Measurements from ENCODE around the gene GRID2.
"Not testable (repeated sequence)": the region's sequence is repeated elsewhere in the genome, so short reads cannot be mapped to it uniquely, and the experiment has no call there.

The GRID2 gene

GRCh38 chr4:92444143-92444843, 140.5 kb downstream of the GRID2 start:
- not testable (repeated sequence) for DNase-seq

DNA sequence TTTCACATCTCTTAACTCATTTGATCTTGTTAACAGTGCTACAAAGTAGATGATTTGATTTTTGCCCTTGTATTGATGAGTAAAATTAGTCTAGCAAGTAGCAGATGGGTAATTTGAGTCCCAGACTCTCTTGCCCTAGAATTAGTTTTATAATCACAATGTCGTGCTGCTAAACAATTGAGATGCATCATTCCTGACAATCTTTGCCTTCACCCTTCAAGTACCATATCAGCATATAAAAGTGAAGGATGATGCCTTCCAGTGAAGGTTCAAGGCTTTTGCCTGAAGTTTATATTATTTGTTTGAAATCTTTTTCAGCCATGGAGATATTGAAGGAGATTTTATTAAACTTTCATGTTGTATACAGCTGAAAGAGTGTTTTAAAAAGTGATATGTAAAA, 141.4 kb downstream of the GRID2 start:
- no peak for DNase-seq

DNA sequence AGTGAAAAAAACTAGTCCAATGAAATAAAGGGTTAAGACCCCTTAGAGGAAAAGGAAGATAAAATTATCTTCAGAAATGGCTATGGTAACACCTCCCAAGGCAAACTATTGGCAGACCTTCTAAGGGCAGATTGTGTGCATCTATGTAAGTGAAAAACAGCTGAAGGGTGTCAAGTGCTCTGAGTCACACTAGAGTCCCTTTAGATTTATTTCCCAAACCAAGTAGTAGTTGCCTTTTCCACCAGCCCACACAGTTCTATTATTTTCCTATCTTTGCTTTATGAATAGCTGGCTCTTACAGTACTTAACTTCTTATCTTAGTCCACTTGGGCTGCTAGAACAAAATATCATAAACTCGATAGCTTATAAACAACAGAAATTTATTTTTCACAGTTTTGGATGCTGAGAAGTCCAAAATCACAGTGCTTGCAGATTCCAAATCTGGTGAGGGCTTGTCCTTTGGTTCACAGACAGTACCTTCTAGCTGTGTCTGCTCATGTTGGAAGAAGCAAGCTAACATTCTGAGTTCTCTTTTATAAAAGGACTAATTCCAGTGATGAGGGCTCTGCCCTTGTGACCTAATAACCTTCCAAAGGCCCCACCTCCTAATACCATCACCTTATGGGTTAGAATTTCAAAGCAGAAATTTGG, 143.6 kb downstream of the GRID2 start:
- DNase-seq = no peak

- DNase-seq = not testable (repeated sequence)
Measured at GRCh38 chr4:92448176-92448575, 144.4 kb downstream of the GRID2 start.

GRCh38 chr4:92450694-92451093, 146.9 kb downstream of the GRID2 start:
- DNase-seq = no peak

GRCh38 chr4:92451782-92452181, 148.0 kb downstream of the GRID2 start:
- no peak for DNase-seq

GRCh38 chr4:92452383-92452782, 148.6 kb downstream of the GRID2 start:
- not testable (repeated sequence) for DNase-seq

DNA sequence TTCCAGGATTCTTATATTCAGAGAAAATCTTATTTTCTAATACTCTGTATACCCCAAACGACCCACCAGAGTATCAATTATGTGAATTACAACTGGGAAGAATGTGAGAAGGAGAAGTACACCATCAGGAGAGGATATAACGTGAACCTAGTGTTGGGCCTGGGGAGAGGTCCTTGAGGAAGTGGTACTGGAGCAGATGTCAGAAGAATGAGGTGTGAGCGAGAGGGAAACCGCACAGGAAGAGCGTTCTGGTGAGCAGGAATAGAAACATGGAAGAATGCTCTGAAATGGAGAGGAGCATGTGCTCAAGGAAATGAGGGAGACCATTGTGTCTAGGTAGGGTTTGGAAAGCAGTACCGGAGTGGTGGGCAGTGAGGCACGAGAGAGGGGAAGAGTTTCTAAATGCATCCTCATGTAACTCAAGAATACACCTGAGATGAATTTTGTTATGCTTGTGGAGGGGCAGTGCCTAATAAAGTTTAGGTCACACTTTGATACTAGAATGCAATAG, 151.6 kb downstream of the GRID2 start:
- no peak for DNase-seq

DNA sequence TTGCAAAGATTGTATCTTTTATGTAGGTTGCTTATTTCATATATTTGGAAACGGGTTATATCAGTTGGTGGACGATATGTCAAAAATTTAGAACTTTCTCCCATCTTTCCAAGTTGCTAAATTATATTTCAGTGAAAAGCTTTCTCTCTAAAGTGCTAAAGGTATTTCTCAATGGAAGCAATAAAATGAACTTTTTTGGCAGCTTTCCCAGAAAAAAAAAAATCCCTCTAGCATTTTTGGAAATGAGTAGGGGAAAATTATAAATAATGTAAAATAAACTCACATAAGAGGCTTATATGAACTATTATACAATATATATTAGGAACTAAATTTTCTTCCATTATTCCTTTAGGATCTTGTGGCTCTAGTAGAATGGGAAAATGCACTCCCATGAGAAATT, 152.2 kb downstream of the GRID2 start:
- DNase-seq = no peak

DNA sequence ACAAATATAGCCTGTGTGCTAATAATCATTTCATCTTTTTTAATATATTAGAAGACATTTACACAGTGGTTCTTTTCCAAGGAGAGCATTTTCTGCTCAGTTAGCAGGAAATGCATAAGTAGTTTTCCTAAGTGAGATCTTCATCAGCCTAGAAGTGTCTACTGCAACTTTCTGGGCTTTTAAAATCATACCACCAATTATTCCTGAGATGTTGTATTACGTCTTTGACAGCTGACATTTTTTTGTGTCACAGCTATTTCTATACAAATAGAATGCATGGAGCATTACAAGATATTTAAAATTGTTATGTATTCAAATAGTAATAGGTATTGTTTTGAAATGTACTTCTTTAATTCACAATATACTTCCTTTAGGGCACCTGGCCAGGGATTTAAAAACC, 158.0 kb downstream of the GRID2 start:
- no peak for DNase-seq

GRCh38 chr4:92477298-92477697, 173.5 kb downstream of the GRID2 start:
- DNase-seq = no peak

DNA sequence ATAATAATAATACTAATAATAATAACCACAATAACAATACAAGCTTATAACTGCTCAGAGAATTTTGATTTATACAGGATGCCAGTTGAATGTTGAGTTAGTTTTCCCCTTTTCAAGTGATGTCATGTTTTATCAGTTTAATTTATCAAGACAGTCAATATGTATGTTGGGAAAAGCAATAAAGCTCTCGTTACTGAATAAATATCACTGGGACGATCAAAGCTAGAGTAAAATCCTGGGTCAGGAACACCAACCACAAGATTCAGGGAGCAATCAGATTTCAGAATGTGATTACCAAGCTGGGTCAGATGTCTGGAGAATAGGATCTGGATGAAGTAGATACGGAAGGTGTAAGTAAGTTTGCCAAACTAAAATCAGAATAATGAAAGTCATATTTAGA, 179.6 kb downstream of the GRID2 start:
- DNase-seq = no peak

DNA sequence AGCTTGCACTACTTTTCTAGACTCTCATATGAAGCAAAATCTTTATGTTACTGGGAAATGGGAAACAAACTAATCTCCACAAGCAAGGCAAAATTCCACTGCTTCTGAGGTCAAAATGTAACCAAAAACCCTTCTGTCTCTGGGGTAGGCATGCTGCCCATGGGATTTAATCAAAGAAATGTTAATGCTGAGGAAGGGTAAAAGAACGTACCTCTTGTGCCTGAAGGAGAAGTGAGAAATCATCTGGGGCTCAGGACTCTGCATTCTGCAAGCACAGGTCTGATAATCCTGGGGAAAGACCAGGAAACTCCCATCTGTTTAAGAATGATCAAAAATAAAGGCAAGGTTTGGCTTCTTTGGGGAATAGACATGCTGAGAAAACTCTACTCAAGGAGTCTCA, 184.7 kb downstream of the GRID2 start:
- DNase-seq = no peak

- no peak for DNase-seq
Measured at GRCh38 chr4:92497141-92497540, 193.4 kb downstream of the GRID2 start.

DNA sequence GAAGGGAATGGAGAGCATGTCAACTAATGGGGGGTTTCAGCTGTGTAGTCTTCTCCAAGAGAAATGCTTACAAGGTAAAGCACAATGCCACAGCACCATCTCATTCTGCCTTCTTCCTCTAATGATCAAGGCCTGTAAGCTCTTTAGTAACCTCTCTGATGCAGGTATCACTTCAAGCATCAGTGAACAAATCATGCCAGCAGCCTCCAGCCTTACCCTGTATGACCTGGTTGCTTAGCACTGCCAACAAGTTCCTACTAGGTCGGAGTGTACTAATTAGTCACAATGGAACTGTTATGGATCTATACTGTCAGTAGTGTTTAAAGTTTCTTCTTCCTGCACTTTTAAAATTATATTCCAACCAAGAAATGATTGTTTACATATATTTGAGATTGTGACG, 197.7 kb downstream of the GRID2 start:
- no peak for DNase-seq

DNA sequence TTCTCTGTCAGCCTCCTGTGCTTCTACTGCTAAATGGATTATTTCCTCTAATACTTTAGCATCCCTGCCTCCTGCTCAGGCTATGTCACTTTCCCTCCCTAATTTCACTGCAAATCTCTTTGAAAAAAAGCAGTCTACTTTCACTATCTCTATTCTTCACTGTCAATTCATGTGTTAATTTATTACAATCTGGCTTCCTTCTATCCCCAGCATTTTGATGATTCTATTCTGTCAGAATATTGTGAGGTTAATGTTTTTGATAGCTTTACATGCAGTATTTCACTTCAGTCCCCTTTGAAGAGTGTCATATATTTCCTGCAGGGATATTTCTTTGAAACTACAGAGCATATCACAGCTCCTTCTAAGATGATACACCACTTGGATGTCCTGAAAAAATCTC, 203.2 kb downstream of the GRID2 start:
- no peak for DNase-seq

DNA sequence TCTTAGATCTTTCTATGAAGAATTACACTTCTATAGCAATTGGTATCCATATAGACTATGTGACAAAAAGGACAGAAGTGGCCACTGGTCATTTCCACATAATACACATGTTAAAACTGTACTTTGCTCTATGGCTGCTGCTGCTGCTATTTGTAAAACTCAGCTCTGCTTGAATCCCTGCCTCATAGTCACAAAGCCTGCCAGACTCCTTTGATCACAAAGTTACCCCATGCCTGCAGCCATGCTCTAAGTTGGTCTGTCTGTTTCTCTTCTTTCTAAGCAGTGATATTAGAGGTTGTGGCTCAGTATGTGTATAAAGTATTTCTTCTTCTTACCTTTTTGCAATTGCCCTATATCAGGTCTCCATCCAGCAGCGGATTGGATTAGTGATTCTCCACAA, 210.9 kb downstream of the GRID2 start:
- no peak for DNase-seq

DNA sequence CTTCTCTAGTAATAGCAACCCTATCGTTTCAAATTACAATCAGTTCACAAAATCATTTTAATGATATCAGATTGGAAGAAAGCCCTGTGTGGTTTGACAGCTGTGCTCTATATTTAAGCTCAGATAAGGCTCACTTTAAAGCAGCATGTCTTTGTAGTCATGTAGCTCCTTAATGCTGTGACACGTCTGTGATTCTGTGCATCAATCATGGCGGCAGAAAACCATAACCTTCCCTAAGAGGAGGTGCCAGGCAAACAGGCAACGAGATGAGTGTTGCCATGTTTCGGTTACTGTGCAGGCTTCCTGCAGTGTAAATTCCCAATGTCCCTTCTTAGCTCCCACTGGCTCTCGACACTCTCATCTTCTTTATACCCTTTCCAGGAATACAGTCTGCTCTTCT, 212.7 kb downstream of the GRID2 start:
- no peak for DNase-seq

DNA sequence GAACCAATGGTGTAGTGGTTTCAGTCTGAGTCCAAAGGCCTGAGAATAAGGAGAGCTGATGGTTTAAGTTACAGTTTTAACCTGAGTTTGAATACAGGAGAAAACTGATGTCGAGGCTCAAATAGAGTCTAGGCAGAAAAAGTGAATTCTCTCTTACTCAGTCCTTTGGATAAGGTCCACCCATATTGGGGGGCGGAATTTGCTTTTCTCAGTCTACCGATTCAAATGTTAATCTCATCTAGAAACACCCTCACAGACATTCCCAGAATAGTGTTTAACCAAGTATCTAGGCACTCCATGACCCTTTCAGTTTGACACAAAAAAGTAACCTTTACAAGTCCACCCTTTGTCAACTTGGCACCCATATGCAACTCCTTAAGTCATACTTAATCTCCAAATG, 216.0 kb downstream of the GRID2 start:
- DNase-seq = no peak

DNA sequence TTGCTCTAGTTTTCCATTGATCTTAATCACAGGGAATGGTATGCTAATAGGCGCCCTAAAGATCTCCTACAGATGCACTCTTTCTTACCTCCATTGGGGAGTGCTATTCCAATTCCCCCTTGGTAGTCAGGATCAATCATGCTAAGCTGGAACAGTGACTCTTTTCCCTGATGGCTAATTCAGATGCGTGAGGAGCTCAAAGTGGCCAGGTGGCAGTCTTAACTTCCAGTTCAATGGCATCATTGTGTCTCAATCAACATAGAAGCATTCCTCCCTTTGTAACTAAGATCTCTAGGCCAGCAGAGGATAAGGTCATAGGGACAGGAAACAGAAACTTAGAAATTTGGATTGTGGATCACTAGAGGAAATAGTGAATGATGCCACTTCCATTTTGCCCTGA, 216.8 kb downstream of the GRID2 start:
- no peak for DNase-seq

DNA sequence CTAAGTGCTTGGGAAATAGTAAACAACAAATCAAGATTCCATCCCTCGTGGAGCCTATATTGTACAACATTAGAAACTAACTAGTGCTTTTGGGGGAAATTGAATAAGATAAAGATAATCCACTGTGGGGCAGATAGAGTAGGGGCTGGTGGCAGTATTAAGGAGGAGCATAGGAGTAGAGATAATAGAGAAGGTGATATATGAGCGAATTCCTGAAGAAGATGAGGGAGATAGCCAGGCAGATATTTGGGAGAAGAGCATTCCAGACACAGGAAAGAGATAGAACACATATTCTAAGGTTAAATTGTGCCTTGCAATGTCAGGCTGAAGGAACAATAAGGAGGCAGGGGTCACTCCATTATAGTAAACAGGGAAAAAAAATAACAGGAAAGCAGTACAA, 218.2 kb downstream of the GRID2 start:
- DNase-seq = no peak

DNA sequence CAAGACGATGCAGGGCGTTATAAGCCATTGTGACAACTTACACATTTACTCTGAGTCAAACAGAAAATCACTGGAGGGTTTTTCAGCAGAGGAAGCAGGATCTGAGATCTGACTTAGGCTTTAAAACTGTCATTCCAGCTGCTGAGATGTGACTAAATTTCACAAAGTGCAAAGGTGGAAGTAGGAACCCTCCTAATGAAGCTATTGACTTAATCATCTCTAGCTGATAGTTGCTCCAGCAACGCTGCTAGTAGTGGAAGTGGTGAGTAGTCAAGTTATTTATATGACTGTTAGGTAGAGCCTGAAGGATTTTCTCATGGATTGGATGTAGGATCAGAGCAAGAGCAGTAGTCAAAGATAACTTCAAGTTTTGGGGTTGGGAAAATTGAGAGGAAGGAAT, 218.6 kb downstream of the GRID2 start:
- no peak for DNase-seq

GRCh38 chr4:92524131-92524530, 220.4 kb downstream of the GRID2 start:
- DNase-seq = no peak

- no peak for DNase-seq
Measured at GRCh38 chr4:92528541-92528940, 224.8 kb downstream of the GRID2 start.

- no peak for DNase-seq
Measured at GRCh38 chr4:92529510-92529909, 225.7 kb downstream of the GRID2 start.
